Mucosa of rectum (tissue), 2 donors: ENCODE results near the gene SLC29A2.
A peak's percentile ranks its signal among the peaks of the same experiment; 100 is the strongest.
"Not testable (repeated sequence)": the region's sequence is repeated elsewhere in the genome, so short reads cannot be mapped to it uniquely, and the experiment has no call there.

ENCODE experiments used
- H3K27ac ChIP-seq, 2 donors: one replicate each; pipeline ENCODE4 v1.7.0; 2013; ENCODE audit warnings: inconsistent platforms in 2 of 2, low read depth in 2 of 2, low read length in 2 of 2
- H3K27me3 ChIP-seq, 2 donors: one replicate each; pipeline ENCODE4 v1.7.0; 2013; ENCODE audit warnings: low read length in 2 of 2; ENCODE audit not compliant: control insufficient read depth in 2 of 2, insufficient read depth in 2 of 2
- H3K36me3 ChIP-seq, 2 donors: one replicate each; pipeline ENCODE4 v1.7.0; 2013; ENCODE audit warnings: low read length in 2 of 2; ENCODE audit not compliant: control insufficient read depth in 2 of 2, insufficient read depth in 2 of 2
- H3K4me1 ChIP-seq, 2 donors: one replicate each; pipeline ENCODE4 v1.7.0; 2013; ENCODE audit warnings: low read length in 2 of 2, mild to moderate bottlenecking in 1 of 2; ENCODE audit not compliant: control insufficient read depth in 2 of 2, insufficient read depth in 2 of 2
- H3K4me3 ChIP-seq, 2 donors: one replicate each; pipeline ENCODE4 v1.7.0; 2013; ENCODE audit warnings: low read length in 2 of 2
- H3K9ac ChIP-seq, 2 donors: one replicate each; pipeline ENCODE4 v1.7.0; 2013; ENCODE audit warnings: low read length in 2 of 2, low read depth in 1 of 2, mild to moderate bottlenecking in 1 of 2
- H3K9me3 ChIP-seq, 2 donors: one replicate each; pipeline ENCODE4 v1.7.0; 2013; ENCODE audit warnings: low read length in 2 of 2; ENCODE audit not compliant: control insufficient read depth in 2 of 2
- donor health status: healthy.
- donor health status: Normal muscosa, but diverticular disease.

Gene SLC29A2

GRCh38 chr11:66365711-66366619 lies 5.6 kb downstream of the SLC29A2 start:
- Histone ChIP-seq H3K36me3 (peaks cover 15 to 26% of the 10 kb centered on the region in 2 donors), H3K4me3 (no peak overlapping the region), H3K9ac (no peak overlapping the region), H3K9me3 (no peaks in the 10 kb centered on the region), H3K27me3 (no peaks in the 10 kb centered on the region), H3K27ac (no peak overlapping the region), H3K4me1 (peaks cover 0 to 9% of the 10 kb centered on the region in 2 donors)

GRCh38 chr11:66365166-66365565 lies 6.4 kb downstream of the SLC29A2 start:
- H3K4me1 ChIP-seq, result peaks cover 0 to 7% of the 10 kb centered on the region in 2 donors
- H3K36me3 ChIP-seq, result peaks cover 15 to 31% of the 10 kb centered on the region in 2 donors
- H3K27me3 ChIP-seq, result no peaks in the 10 kb centered on the region
- no peak overlapping the region for H3K9ac ChIP-seq
- no peak overlapping the region for H3K4me3 ChIP-seq
- H3K9me3 ChIP-seq, result no peaks in the 10 kb centered on the region
- no peak overlapping the region for H3K27ac ChIP-seq

- Histone ChIP-seq H3K4me1 (no peaks in the 10 kb centered on the region), H3K27me3 (no peaks in the 10 kb centered on the region), H3K9me3 (no peaks in the 10 kb centered on the region), H3K27ac (no peak overlapping the region), H3K9ac (no peak overlapping the region), H3K36me3 (peaks cover 15 to 35% of the 10 kb centered on the region in 2 donors), H3K4me3 (no peak overlapping the region)
These were observed 7.6 kb downstream of the SLC29A2 start for GRCh38 chr11:66363805-66364535.

GRCh38 chr11:66363187-66363601 lies 8.4 kb downstream of the SLC29A2 start:
- H3K9me3 ChIP-seq, result no peaks in the 10 kb centered on the region
- H3K4me3 ChIP-seq, result no peak overlapping the region
- no peaks in the 10 kb centered on the region for H3K27me3 ChIP-seq
- H3K4me1 ChIP-seq, result no peaks in the 10 kb centered on the region
- peaks cover 13 to 31% of the 10 kb centered on the region in 2 donors for H3K36me3 ChIP-seq
- H3K27ac ChIP-seq, result no peak overlapping the region
- no peak overlapping the region for H3K9ac ChIP-seq

GRCh38 chr11:66362481-66363147 lies 8.9 kb downstream of the SLC29A2 start:
- peaks cover 13 to 29% of the 10 kb centered on the region in 2 donors for H3K36me3 ChIP-seq
- H3K9me3 ChIP-seq, result no peaks in the 10 kb centered on the region
- no peak overlapping the region for H3K9ac ChIP-seq
- no peak overlapping the region for H3K4me3 ChIP-seq
- no peaks in the 10 kb centered on the region for H3K4me1 ChIP-seq
- H3K27ac ChIP-seq, result no peak overlapping the region
- H3K27me3 ChIP-seq, result no peaks in the 10 kb centered on the region

GRCh38 chr11:66361502-66361941 lies 10.0 kb downstream of the SLC29A2 start:
- H3K27ac ChIP-seq, result no peak overlapping the region
- no peak overlapping the region for H3K9ac ChIP-seq
- no peak overlapping the region for H3K4me3 ChIP-seq
- H3K9me3 ChIP-seq, result no peaks in the 10 kb centered on the region
- H3K36me3 ChIP-seq, result peaks cover 7 to 22% of the 10 kb centered on the region in 2 donors
- no peaks in the 10 kb centered on the region for H3K27me3 ChIP-seq
- no peaks in the 10 kb centered on the region for H3K4me1 ChIP-seq

GRCh38 chr11:66360406-66361073 lies 11.0 kb downstream of the SLC29A2 start:
- Histone ChIP-seq H3K27me3 (no peaks in the 10 kb centered on the region), H3K36me3 (peaks cover 7 to 19% of the 10 kb centered on the region in 2 donors), H3K4me3 (no peak overlapping the region), H3K27ac (no peak overlapping the region), H3K4me1 (no peaks in the 10 kb centered on the region), H3K9me3 (no peaks in the 10 kb centered on the region), H3K9ac (no peak overlapping the region)

GRCh38 chr11:66359662-66360087 lies 11.9 kb downstream of the SLC29A2 start:
- H3K27ac ChIP-seq, result no peak overlapping the region
- H3K9ac ChIP-seq, result no peak overlapping the region
- no peaks in the 10 kb centered on the region for H3K4me1 ChIP-seq
- no peak overlapping the region for H3K4me3 ChIP-seq
- no peaks in the 10 kb centered on the region for H3K27me3 ChIP-seq
- H3K9me3 ChIP-seq, result no peaks in the 10 kb centered on the region
- peaks cover 7 to 19% of the 10 kb centered on the region in 2 donors for H3K36me3 ChIP-seq

GRCh38 chr11:66350560-66351235 lies 20.9 kb downstream of the SLC29A2 start:
- not testable (repeated sequence) for H3K9me3 ChIP-seq, H3K27me3 ChIP-seq, H3K36me3 ChIP-seq
- Histone ChIP-seq H3K9ac (peak overlapping the region in 1 of 2 donors; percentile 44), H3K27ac (peak overlapping the region; percentile 74 to 94), H3K4me1 (peaks cover 21 to 45% of the 10 kb centered on the region in 2 donors), H3K4me3 (peak overlapping the region; percentile 23 to 49)
